Medulla oblongata (tissue), 1 donor: ENCODE results near the gene JTB.

Source experiments
- DNase-seq: peaks from one replicate; pipeline ENCODE4 v3.0.0-alpha.2; 2015; ENCODE audit errors: extremely low spot score

JTB gene

GRCh38 chr1:153954826-153955225 lies 22.6 kb downstream of the JTB start:
- no peak for DNase-seq

DNA sequence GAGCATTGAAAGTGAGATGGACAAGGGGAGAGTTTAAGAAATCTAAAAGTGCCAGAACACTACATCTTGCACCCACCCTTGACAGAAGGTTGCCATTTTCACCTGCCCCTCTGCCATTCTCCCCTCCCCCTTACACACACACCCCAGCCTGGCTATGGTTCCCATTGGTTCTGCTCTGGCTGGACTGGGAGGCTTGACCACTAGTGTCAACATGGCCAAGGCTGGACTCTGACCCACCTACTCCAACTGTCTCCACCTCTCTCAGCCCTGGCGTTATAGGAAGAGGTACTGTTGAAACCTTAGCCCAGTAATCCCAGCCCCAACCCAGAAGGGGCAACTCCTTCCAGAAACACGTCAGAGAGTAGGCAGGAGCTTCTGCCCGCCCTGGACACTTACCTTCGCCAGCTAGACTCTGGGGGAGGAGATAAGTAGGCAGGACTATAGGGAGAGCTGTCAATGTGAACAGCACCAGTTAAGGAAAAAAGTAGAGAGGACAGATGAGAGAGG lies 23.6 kb downstream of the JTB start:
- DNase-seq: no peak

GRCh38 chr1:153951801-153952200 lies 25.7 kb downstream of the JTB start:
- DNase-seq: no peak

DNA sequence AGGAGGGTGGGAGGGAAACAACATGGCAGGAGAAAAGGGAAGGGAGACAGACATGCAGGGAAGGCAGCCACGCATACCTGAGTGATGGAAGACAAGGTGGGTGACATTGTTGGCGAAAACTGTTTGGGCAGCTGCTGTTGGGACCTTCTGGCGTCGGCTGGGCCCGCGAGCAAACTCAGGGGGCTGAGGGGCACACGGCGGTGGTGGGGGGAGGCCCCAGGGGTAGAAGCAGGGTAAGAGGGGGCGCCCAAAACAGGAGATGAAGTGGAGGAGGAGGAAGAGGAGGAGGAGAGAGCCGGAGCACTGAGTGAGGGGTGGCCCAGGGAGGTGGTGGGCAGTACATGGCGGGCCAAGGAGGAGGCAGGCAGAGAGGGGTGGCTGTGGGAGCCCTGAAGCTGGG lies 26.3 kb downstream of the JTB start:
- DNase-seq: no peak

DNA sequence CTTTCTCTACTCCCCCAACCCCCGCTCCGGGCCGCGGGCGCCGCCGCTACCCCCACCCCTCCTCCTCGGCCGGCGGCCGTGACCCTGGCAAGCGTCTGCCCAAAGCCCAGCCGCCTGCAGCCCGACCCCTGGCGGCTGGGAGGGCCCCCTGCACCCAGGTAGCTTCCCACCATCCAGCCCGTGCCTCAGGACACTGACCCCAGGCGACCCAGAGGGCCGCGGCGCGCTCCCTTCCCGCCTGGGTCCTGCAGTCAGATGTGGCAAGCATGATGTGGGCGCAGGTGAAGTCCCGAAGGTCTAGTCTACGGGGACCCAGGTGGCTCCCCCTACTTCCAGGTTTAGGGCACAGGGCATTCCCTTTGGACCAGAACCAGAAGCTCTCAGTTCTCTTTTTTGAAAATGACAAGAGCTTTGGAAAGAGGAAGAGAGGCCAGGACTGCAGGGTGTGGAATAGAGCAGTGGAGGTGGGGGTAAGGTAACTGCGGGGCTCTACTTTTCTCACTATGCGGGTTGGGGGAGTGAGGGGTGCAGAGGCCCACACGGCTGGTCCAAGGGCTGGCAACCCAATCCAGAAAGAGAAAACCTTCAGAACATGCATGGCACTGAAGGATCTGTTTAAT lies 30.7 kb downstream of the JTB start, which contains the start of gene DENND4B:
TSS of gene DENND4B (minus strand) at position 97 of the 620 bp plus-strand sequence. CDS start 2,344 bp downstream, outside the sequence.
- peak; percentile 91 for DNase-seq

DNA sequence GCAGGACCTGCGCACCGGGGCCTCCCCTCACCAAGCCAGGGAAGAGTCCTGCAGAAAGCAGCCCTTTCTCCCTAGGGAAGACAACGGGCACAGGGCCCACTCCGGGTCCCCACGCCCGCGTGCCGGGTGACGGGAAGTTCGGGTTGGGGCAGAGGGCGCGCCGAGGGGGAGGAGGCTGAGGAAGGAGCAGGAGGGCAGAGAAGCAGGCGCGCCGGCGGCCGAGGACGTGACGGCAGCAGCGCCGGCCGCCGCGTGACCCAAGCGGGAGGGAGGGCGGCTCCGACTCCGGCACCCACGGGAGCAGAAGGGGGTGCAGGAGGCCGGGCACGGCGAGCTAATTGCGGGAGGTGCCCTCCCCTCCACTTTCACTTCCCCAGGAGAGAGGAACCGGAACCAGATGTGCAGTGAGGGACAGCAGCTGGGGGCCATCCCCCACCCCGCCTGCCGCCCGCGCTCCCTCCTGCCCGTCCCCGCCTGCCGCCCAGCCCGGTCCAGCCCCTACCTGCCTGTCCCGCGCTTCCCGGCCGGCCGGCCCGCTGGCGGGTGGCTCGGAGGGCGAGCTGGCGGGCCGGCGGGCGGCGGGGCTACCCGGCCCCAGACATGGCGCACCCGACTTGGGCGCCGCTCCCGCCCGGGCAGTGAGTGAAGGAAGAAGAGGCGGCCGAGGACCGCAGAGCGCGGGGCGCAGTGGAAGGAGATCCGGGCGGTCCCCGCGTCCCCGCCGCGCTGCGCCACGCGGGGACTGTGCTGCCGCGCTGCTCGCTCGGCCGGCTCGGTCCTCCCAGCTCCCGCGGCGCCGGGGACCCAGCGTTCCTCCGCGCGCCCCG lies 31.5 kb downstream of the JTB start:
- peak; percentile 87 for DNase-seq

GRCh38 chr1:153945131-153945794 lies 32.2 kb downstream of the JTB start:
- DNase-seq: peak; percentile 56

- DNase-seq: no peak
These were observed 32.7 kb downstream of the JTB start for GRCh38 chr1:153944827-153945117.

DNA sequence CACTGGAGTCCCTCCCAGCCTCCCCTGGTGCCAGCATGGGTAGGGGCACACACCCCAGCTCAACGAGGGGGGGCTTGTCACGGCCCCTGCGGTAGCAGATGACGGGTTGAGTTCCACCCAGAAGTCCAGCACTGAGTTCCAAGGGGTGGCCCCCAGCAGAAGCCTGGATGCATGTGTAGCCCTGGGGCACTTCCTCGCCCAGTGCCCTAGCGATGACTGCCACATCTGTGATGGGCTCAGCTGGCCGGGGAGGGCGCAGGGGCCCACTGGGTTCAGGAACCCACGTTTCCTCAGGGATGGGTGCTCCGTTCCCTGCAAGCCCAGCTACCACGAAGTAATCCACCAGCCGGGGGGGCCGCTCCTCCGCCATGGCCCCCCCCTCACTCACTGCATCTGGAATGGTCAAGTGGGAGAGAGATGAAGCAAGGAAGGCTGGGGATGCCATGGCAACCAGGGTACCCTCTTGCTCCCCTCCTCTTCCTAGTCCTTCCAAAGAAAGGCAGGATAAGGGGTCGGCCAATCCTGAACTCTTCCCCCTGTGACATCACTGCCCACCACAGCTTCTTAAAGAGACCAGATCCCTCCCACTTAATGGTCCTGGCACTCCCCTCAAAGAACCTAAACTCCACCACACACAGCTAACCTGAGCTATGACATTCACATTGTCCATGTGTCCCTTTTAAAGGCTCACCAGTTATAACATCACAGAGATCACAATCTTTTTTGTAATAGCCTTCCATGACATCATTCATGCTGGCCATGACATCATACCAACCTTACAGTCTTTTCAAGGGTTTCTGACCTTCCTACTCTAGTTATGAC lies 33.3 kb downstream of the JTB start:
- DNase-seq: no peak

DNA sequence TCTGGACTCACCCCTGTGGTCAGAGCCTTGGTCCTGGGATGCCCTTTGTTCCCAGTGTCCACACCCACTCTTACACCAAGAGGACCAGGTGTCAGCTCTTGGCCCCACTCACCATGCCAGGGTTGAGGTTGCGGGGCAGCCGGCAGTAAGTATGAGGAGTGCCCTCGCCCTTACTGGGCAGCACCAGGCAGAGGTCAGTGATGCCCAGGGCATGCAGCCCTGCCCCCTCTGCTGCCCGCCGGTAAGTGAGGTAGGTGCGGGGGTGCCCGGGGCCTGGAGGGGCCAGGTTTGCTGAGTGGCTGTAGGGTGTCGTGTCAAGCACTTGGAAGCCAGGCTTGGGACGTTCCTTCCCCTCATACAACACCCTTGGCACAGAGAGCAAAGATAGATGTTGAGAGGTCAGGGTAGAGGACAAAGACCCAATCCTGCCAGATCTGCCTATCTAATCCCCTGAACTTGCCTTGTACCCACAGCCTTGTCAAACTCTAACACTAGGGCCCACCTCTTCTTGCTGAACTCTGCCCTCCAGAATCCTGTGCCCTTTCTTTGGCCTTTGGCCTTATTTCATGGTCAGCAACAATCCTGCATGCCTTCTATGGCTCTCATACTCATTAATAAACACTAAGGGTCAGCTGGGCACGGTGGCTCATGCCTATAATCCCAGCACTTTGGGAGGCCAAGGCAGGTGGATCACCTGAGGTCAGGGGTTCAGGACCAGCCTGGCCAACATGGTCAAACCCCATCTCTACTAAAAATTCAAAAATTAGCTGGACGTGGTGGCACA lies 34.5 kb downstream of the JTB start:
- DNase-seq: no peak

DNA sequence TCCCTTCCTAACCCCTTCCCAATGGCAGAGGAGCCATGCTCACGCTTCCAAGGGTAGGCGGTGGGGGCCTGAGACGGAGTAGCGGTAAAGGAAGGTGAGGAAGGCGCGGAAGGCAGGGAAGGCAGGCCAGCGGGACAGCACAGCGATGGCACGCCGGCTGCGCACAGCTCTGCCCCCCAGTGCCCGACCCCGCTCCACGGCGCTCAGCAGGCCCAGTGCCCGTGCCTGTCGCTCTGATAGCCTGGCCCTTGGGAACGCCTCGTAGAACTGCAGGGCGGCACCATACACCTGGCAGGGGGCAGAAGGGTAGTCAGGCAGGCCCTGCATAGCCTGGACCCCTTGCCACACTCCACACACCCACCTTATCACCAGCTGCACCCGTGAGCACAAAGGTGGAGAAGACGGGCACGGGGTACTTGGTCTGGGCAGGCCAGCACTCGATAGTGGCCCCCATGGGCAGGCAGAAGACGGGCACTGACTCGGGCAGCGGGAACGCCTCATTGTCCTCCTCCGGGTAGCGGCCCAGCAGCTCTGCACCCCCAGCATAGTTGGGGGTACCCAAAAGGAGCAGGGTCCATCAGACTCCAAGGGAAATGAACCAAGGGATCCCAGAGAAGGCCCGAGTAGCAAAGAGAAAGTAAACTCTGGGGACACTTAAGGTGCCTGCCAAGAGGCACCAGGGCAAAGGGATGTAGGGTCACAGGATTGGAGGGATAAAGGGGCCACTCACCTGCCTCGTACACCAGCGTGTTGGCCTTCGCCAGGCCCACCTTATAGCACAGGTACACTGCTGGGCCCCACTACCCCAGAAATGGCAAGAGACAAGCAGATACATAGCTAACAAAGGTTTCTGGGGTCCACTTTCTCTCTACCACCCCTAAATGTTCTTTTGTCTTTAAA lies 35.4 kb downstream of the JTB start:
- DNase-seq: no peak

DNA sequence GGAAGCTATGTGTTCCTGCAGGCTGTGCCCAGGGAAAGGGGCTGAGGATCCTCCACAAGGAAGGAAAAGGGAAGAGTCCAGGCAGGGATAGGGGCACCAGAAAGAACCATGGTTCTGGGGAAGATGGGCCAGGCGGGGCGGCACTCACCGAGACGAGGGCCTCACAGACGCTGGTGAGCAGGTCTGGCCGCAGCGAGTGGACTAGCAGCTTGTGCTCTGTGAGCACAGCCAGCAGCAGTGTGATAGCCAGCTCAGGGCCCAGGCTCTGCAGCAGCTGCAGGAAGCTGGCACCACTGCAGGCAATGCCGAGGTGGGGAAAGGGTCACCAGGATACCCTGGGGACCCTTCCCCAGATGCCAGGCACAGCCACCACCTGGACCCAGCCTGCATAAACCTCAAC lies 36.7 kb downstream of the JTB start:
- DNase-seq: no peak

- DNase-seq: no peak
These were observed 38.0 kb downstream of the JTB start for GRCh38 chr1:153939476-153939875.

DNA sequence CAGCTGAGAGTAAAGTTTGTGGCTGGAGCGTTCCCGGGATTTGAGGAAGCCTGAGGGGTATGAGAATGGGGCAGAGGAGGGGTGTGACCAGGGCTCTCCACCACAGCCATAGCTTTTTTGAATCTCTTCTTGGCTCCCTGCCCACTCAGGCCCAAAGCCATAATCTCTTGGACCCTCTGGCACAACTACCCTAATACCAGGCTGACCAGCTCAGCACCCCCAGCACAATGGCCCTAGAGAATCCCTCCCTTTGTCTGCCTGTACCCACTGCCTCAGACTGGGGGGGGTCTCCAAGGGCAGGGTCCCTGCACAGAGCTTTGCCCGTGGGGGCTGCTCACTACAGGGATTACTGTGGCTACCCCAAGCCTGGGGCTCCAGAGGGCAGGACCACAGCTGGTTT lies 38.5 kb downstream of the JTB start:
- no peak for DNase-seq

GRCh38 chr1:153937331-153937730 lies 40.1 kb downstream of the JTB start:
- no peak for DNase-seq

DNA sequence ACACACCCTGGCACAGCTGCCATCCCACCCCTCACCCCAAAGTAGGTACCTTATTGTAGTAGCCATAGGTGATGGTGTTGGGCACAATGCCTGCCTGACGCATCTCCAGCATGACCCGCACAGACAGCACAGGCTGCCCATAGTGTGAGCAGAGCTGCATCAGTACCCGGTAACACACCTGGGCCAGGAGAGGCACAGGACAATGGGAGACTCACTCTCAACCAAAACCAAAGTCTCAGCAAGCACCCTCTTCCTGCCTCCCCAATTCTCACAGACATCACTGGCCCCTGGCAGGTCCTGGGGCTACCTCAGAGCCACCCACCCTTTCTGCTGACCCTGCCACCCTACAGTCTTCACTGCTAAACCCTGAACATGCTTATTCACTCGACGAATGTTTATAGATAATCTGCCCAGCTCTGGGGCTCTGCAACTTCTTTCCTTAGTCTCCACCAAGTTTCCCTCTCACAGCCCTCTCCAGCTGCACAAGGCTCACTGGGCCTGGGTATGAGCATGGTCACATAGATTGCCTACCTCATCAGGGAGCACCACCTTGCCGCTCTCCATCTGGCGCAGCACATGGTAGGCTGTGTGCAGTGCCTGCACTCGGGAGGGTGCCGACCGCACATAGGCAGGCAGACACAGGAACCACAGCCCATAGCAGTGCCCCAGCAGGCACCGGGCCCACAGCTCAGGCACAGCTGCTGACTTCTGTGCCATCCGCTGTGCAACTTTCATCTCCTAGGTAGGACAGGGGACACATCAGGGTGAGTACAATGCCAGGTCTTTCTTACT lies 41.3 kb downstream of the JTB start:
- DNase-seq: no peak

DNA sequence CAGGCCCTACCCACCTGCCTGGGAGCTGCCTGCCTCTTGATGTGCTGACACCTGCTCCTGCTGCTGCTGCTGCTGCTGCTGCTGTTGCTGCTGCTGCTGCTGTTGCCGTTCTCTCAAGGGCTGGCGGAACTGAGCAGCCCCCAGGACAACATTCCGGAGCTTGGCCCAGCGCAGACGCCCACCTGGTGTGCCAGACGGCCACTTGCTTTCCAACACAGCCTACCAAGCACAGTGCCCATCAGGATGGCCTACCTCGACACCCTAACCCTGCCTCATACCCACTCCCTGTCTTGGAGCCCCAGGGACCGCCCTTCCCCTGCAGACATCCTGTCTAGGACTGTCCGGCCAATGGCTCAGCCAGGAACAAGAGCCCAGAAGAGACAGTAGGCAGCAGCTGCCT lies 42.7 kb downstream of the JTB start:
- no peak for DNase-seq

- DNase-seq: no peak
These were observed 43.5 kb downstream of the JTB start for GRCh38 chr1:153933955-153934354.

GRCh38 chr1:153933430-153933829 lies 44.0 kb downstream of the JTB start:
- no peak for DNase-seq
